HG03558 (cell line): Measurements from ENCODE around the gene FAM229A.
"Not testable (repeated sequence)": the region's sequence is repeated elsewhere in the genome, so short reads cannot be mapped to it uniquely, and the experiment has no call there.

ENCODE experiments used
- ATAC-seq: cut with Tn5 transposase; IDR thresholded peaks from one replicate; pipeline ENCODE4 v1.9.1; 2021; ENCODE audit warnings: moderate number of reproducible peaks; ENCODE audit not compliant: unreplicated experiment; ENCODE audit errors: extremely low read depth

The FAM229A gene

DNA sequence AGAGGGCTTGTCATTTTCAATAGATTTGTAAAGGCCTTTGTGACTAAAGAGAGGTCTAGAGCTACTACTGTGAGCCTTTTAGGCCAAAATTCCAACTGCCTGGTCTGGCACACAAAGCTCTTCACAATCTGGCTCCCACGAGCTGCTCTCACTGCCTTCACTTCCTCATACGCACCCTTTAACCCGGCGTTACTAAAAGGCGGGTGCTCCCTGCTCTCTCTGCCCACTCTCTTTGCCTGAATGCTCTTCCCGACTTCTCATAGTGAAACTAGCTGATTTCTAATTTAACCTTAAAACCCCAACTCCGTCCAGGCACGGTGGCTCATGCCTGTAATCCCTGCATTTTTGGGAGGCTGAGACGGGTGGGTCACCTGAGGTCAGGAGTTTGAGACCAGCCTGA lies 17.8 kb upstream of the FAM229A start:
- ATAC-seq = no peak

DNA sequence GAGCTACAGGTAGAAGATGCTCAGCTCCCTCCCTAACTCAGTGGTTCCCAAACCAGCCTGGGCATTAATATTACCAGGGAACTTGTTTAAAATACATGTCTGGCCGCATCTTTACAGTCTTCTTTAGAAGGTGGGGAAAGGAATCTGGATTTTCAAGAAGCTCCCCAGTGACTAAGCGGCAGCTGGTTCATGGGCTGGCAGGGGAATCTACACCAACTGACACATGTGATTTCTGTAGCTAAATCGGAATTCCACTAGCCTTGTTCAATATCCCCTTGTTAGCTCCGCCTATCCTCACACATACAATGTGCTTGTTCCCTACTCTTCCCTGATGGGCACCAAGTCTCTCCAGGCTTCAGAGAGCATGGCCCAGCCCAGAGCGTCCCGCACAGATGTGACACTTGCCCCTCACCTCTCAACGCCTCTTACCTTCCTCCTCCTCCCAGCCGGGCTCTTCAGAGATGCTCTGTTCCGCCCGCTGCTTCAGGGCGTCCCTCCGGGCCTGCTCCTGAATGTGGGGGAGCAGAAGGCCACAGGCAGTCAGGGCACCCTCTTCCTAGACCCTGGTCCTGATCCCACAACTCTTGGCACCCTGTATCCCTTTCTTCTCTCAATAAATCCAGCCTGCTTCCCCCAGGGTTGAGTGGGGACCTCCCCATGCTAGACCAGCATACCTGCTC lies 15.4 kb upstream of the FAM229A start:
- ATAC-seq = no peak

DNA sequence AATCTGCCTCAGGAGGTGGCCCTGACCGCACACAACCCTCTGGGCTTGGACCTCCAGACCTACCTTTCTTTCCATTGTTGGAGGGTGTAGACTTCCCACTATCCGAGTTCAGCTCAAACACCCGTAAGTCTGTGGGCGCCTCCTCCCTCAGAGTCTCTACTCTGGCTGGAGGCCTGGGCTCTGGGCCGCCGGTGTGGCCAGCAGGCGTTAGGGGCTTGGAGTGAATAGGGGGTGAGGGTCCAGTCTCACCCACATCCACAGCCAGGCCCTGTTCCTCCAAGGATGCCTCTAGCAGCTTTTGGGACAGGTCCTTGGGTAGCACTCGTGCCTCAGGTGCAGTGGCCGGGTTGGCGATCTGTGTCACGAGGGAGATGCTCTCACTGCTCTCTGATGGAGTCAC lies 13.9 kb upstream of the FAM229A start:
- no peak for ATAC-seq

DNA sequence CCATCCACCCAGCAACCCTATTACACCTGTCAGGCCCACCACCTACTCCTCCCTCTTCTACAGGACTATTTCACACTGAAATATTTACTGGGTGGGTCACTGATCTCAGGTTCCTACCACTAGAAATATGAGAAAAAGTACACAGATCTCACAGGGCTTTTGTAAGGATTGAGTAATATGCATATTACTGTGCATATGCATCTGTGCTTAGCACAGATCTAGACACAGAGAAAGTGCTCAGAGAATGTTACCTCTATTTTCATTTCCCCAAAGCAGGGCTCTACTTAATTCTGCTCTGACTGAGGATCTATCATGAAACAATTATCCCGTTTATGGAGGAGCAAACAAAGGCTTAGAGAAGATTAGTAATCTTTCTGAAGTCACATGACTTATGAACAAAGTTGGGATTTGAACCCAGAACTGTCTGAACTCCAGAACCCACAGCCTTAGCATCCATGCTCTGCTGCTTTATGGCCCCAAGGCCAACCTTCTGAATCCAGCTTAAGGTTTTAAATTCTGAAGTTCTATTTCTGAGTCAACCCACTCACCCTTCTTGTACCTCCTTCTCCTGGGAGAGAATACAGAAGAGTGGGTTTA lies 11.8 kb upstream of the FAM229A start:
- ATAC-seq = no peak

DNA sequence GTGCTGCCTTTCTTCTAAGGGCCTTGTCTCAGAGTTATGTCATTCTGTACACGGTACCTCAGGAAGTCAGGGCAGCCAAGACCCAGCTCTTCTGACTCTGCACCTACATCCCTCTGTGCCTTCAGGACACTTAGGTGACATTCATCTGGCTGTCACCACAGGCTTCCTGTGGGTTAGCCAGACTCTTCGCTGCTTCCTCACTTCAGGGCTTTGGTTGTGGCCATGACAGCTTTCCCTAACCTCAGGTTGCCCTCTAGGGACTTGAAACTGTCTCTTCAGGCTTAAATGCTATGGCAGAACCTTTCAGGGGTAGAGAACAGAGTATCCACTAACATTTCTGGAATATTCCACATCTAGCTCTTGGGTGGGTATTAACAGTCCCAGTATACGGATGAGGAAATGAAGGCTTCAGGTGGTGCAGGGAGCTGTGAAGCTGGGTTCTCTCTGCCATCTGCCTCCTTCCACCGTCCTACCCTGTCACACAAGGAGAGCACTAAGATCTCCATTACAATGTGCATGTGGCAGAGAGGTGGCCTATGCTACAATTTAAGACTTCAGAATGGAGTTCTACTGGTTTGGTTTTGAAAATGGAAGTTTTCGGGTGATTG lies 10.0 kb upstream of the FAM229A start:
- no peak for ATAC-seq

DNA sequence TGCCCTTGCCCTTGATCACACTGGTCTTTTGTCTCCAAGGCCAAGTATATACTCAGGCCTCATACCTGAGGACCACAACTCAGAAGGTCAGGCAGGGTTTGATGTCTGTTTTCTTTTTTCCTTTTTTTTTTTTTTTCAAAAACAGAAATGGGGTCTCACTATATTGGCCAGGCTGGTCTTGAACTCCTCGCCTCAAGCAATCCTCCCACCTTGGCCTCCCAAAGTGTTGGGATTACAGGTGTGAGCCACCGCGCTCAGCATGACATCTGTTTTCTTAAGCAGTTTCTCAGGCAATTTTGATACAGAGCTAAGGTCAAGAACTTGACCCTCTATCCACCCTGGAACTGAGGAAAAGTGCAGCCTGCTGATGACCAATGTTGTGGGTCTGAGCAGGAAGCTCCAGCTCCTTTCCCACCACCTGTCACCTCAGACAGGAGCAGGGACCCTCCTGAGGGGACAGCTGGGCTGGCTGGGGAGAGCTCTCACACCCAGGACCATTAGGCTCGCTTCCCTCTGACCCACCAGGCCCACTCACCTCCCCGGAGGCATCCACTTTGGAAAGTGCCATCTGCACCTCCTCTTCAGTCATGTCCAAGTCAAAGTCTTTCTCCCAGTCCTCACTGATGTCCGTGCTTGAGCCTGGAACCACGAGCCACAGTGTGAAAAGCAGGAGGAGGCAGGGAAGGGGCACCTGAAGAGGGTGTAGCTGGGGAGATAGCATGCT lies 5.8 kb upstream of the FAM229A start:
- ATAC-seq = no peak

DNA sequence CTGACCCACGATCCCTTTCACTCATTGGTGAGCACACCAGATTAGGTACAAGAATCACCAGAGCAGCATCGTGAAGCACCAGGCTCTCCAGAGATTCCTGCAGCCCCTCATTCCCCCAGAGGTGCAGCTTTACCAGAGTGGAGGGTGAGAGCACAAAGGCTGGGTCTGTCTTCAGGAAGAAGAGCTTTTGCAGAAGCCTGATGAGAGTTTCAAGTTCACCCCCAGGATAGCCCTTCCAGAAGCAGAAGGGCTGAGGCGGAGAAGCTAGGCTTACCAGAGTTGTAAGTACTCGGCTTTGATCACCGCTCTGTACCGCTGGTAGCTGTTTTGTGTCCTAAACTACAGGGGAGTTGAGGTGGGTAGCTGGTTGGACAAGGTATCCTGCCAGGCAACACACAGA lies 3.2 kb upstream of the FAM229A start:
- ATAC-seq = no peak

DNA sequence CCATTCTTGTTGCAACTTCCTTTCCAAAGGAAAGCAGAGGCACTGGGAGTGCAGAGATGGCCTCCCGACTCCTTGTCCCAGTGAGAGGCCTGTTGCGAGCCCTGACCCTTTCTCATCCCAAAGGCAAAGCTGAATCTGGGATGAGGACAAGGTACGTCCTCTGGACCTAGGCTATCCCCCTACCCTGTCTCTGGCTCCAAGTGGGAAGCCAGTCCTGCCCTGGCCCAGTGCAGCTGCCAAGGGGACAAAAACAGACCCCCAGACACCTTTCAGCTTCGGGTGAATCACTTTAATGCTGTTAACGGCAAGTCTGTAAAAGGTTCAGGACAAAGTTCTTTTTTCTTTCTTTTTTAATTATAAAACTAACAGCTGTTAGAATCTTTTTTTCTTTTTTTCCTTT lies 2.6 kb upstream of the FAM229A start:
- no peak for ATAC-seq

DNA sequence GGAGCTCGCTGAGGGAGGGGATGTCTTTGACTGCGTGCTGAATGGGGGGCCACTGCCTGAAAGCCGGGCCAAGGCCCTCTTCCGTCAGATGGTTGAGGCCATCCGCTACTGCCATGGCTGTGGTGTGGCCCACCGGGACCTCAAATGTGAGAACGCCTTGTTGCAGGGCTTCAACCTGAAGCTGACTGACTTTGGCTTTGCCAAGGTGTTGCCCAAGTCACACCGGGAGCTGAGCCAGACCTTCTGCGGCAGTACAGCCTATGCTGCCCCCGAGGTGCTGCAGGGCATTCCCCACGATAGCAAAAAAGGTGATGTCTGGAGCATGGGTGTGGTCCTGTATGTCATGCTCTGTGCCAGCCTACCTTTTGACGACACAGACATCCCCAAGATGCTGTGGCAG lies 1.4 kb upstream of the FAM229A start:
- ATAC-seq = no peak

DNA sequence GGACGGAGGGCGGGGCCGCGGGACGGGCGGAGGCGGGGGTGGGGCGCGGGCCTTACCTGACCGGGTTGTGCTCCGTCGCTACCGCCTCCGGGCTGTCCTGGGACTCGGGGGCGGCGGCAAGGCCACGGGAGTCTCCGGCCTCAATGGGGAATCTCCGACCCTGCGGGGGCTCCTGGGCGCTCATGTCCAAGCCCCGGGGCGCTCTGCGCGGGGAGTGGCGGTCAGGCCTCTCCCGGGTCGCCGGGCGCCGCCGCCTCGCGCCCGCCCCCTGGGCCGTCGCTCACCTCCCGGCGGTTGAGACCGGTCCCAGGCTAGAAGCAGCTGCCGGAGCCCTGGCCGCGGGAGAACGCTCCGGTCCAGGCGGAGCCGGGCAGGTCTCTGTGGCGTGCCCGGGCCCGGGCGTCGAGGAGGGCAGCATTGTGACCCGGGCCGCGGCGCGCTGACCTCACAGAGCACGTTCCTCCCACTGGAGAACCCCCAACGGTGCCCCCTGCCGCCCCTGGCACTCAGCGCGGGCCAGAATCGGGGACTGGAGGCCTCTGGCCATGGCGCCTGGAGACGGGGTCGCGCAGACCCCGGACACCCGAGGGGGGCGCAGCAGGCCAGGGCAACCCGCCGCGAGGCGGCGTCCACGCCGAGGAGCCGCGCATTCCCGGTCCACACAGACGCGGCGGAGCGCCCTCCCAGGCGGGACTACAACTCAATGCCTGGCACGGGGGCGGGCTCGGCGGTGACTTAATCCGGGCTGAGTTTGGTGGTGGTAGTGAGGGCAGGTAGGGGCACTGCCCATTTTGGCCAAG lies 411 bp downstream of the FAM229A start:
- ATAC-seq = no peak

DNA sequence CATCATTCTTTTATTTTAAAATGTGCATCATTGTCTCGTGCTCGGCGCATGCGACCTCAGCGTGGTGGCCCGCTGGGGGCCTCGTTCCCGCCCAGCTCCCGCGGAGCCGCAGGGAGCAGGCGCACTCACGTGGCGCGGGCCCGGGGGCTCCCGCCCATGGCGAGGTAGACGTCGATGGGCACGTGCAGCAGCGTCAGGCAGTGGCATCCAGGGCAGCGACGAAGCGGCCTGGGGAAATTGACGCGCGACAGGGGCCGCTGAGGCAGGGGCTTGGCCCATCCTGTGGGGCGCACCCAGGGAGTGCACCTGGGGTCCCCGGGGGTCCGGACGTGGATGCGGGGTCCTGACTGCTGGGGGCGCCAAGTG lies 994 bp downstream of the FAM229A start:
- no peak for ATAC-seq

DNA sequence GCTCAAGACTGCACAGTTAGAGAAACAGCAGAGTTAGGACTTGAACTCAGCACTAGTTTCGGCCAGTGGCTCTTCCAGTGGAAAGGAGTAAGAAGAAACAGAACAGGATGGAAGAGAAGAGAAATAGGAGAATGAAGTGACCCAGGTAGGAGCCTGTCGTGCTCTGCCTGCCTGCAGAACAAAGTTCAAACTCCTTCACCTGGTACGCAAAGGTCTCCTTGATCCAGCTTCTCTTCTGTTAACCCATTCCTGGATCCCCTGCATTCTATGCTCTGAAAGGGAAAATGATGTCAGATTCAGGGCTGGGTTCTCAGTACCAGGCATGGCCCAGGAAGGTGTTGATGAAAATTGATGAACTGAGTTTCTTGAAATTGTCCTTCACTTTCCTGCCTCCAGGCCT lies 3.9 kb downstream of the FAM229A start:
- ATAC-seq = no peak

DNA sequence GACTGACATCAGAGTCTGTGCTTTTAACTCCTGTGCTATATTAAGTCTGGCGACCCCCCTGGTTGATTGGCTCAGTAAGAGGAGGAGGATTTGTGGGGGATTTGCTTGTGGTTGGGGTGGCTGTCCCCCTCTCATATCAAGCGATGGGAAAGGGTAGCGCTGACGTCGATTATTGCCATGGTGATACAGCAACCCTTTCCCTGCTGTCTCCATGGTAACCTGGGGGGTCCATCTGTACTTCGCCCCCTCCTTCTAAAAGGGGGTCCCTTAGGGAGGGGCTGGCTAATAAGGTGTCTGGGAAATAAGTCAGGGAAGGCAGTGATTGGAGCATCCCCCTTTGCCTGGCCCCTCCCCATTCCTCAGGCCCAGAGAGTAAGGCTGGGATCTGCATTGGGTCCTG lies 4.7 kb downstream of the FAM229A start:
- no peak for ATAC-seq

DNA sequence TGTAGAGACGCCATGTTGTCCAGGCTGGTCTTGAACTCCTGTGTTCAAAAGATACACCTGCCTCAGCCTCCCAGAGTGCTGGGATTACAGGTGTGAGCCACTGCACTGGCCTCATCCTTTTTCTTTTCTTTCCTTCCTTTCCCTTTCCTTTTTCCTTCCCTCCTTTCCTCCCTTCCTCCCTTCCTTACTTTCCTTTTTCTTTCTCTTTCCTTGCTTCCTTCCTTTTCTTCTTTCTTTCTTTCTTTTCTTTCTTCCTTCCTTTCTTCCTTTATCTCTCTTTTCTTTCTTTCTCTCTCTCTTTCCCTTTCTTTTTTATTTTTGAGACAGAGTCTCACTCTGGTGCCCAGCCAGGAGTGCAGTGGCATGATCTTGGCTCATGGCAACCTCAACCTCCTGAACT lies 5.8 kb downstream of the FAM229A start:
- ATAC-seq = no peak

DNA sequence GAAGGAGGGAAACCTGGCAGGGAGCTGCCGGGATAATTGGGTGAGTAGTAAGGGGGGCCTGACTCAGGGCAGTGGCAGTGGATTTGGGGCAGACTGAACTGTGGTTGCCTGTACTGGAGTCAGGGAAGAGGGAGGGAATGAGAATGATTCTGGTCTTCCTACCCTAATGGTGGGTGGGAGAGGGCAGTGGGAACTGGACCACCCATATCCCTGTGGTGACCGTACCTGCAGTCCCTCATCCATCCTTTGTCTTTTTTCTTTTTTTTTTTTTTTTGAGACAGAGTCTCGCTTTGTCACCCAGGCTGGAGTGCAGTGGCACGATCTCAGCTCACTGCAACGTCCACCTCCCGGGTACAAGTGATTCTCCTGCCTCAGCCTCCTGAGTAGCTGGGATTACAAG lies 6.5 kb downstream of the FAM229A start:
- ATAC-seq = not testable (repeated sequence)

DNA sequence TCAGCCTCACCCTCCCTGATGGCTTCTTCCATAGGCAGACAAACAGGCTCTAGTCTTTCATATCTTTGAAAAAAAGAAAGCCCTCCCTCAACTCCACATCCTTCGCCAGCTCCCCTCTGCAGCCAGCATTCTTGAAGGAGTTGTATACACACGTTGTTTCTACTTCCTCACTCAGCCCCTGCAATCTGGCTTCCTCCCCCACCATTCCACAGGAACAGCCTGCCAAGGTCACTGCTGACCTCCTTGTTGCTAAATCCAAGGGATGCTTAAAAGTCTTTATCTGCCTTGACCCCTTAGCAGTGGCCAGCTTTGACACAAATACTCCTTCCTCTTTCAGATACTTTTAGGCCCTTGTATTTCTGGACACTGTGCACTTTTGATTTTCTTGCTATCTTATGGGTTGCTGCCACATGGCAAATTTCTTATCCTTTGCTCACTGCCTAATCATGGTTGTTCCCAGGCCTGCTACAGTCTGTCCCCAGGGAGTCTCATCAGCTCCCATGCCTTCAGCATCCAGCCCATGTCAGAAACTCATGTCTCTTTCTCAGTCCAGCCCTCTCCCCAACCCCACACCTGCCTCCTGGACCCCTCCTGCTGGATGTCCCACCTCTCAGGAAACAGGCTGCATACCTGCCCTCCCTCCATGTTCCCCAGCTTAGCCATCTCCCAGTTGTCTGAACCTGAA lies 8.3 kb downstream of the FAM229A start:
- ATAC-seq = no peak

DNA sequence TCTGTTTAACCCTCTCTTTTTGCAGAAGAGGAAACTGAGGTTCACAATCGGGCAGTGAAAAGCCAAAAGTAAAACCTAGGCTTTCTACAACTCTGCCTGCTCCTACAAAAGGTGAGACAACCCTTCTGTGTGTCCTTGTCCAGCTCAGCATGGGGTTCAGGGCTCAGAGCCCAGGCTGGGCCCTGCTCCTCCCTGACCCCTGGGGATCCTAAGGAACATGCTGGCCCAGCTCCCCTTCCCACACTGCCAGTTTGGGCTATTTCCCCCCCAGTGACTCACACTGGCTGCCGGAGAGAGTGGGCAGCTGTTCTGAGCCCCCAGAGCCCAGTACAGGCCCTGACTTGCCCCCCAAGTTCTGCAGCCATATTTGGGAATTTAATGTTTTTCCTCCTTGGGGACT lies 8.9 kb downstream of the FAM229A start:
- no peak for ATAC-seq

DNA sequence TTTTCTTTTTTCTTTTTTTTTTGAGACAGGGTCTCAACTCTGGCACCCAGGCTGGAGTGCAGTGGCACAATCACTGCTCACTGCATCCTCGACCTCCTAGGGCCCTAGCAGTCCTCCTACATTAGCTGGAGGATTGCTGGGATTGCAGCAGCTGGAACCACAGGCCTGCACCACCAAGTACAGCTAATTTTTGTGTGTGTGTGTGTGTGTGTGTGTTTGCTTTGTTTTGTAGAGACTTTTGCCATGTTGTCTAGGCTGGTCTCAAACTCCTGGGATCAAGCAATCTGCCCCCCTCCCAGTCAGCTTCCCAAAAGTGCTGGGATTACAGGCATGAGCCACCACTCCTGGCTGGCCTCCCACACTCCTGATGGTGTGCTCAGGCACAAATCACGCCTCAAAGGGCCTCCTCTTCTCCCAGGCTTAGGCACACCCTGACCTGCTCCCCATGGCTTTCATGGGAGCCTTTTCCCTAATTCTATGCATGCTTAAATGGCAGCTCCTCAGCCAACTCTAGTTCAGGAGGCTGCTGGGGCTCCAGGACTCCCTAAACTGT lies 9.4 kb downstream of the FAM229A start:
- ATAC-seq = no peak

DNA sequence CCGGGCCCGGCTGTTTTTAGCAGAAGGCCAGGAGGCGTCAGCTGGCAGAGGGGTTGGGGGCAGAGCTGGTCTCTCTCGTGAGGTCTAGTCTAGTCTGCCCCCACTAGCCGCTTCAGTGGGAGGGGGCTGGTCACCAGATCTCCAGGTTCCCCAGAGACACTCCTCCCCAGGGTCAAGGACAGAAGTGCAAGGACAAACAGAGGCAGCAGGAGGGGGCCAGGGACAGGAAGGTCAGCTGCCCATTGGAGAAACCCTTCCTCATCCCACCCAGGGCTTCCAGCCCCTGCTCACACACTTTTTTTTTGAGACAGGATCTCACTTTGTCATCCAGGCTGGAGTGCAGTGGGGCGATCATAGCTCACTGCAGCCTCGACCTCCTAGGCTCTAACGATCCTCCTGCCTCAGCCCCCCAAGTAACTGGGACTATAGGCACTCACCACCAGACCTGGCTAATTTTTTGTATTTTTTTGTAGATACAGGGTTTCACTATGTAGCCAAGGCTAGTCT lies 10.0 kb downstream of the FAM229A start:
- ATAC-seq = no peak
